PC-3 (cell line): ENCODE results near the gene PRDM15.

Experiments
- EZH2 ChIP-seq: fragments of 300-600 bp; sonication (generic); IDR thresholded peaks from one replicate; pipeline ENCODE4 v1.6.1; 2017; ENCODE audit warnings: antibody characterized with exemption, mild to moderate bottlenecking, low read length; ENCODE audit not compliant: unreplicated experiment
- EZH2phosphoT487 ChIP-seq: fragments of 300-600 bp; sonication (generic); IDR thresholded peaks from 2 replicates; pipeline ENCODE4 v1.6.1; 2018; ENCODE audit warnings: mild to moderate bottlenecking, antibody characterized with exemption, low read length, borderline replicate concordance

GRCh38 chr21:41869771-41870170 is 9.4 kb downstream of the PRDM15 start:
- no peak for TF ChIP-seq EZH2phosphoT487
- TF ChIP-seq EZH2: no peak
